ENCODE data around the gene UNC79.

The UNC79 gene

GRCh38 chr14:93690146-93690545, 259.4 kb downstream of the UNC79 start:
- Histone ChIP-seq H2AFZ (ENCODE audit: low read length) (no peak overlapping the region), H3K27me3 (ENCODE audit: control insufficient read depth in 3 of 3, insufficient read depth in 3 of 3, low read depth in 1 of 3, low read length in 3 of 3) (peaks cover 0 to 6% (median 0%) of the 10 kb centered on the region in 3 experiments), H3K14ac (ENCODE audit: low read length) (no peak overlapping the region), H3K4me1 (ENCODE audit: control insufficient read depth in 2 of 2, insufficient read depth in 1 of 2, low read depth in 1 of 2, low read length in 2 of 2) (peaks cover 0 to 35% of the 10 kb centered on the region in 2 donors), H2BK15ac (ENCODE audit: low read length) (no peak overlapping the region), H3K9me3 (replicated peaks in 1 of 2; ENCODE audit: control insufficient read depth in 2 of 2, insufficient read depth in 1 of 2, low read depth in 1 of 2, low read length in 2 of 2) (no peaks in the 10 kb centered on the region), H4K8ac (ENCODE audit: low read depth, low read length) (no peak overlapping the region), H2AK5ac (ENCODE audit: low read depth, low read length) (no peak overlapping the region), H3K9ac (ENCODE audit: low read depth, low read length, poor library complexity) (no peak overlapping the region), H3K18ac (ENCODE audit: low read length) (no peak overlapping the region), H3K36me3 (replicated peaks in 1 of 2; ENCODE audit: control insufficient read depth in 2 of 2, insufficient read depth in 2 of 2, low read length in 2 of 2) (no peaks in the 10 kb centered on the region), H4K91ac (ENCODE audit: low read depth, low read length, poor library complexity) (no peak overlapping the region), H2BK12ac (ENCODE audit: low read length) (no peak overlapping the region), H3K4me2 (ENCODE audit: insufficient read depth, low read length, poor library complexity, severe bottlenecking) (no peak overlapping the region), H3K4me3 (ENCODE audit: low read length in 2 of 2) (no peak overlapping the region), H3K23ac (ENCODE audit: low read depth, low read length, poor library complexity) (no peak overlapping the region), H2BK120ac (ENCODE audit: low read depth, low read length) (no peak overlapping the region), H3K4ac (ENCODE audit: low read length) (no peak overlapping the region), H3K79me1 (ENCODE audit: low read depth, low read length) (peaks cover 2% of the 10 kb centered on the region), H3K27ac (replicated peaks; ENCODE audit: low read length) (peak overlapping the region; percentile 65), H2BK5ac (ENCODE audit: low read length) (no peak overlapping the region)
- no CpG with 5 or more reads among the region's 6 CpGs for WGBS, 2 donors (ENCODE audit: extremely low coverage in 2 of 2, insufficient read length in 2 of 2, insufficient replicate concordance in 1 of 2)
- no peak for DNase-seq (ENCODE audit: low spot score)

- Histone ChIP-seq H3K14ac (ENCODE audit: low read length) (no peak overlapping the region), H3K9ac (ENCODE audit: low read depth, low read length, poor library complexity) (no peak overlapping the region), H3K23ac (ENCODE audit: low read depth, low read length, poor library complexity) (no peak overlapping the region), H3K4me3 (ENCODE audit: low read length in 2 of 2) (no peak overlapping the region), H4K8ac (ENCODE audit: low read depth, low read length) (no peak overlapping the region), H2AFZ (ENCODE audit: low read length) (no peak overlapping the region), H3K27me3 (ENCODE audit: control insufficient read depth in 3 of 3, insufficient read depth in 3 of 3, low read depth in 1 of 3, low read length in 3 of 3) (no peaks in the 10 kb centered on the region), H2BK12ac (ENCODE audit: low read length) (peak overlapping the region; percentile 67), H3K4me2 (ENCODE audit: insufficient read depth, low read length, poor library complexity, severe bottlenecking) (no peak overlapping the region), H3K4ac (ENCODE audit: low read length) (no peak overlapping the region), H3K4me1 (ENCODE audit: control insufficient read depth in 2 of 2, insufficient read depth in 1 of 2, low read depth in 1 of 2, low read length in 2 of 2) (peaks cover 0 to 31% of the 10 kb centered on the region in 2 donors), H2BK5ac (ENCODE audit: low read length) (no peak overlapping the region), H3K27ac (replicated peaks; ENCODE audit: low read length) (no peak overlapping the region), H3K18ac (ENCODE audit: low read length) (peak overlapping the region; percentile 55), H2AK5ac (ENCODE audit: low read depth, low read length) (no peak overlapping the region), H3K79me1 (ENCODE audit: low read depth, low read length) (peaks cover 2% of the 10 kb centered on the region), H3K9me3 (replicated peaks in 1 of 2; ENCODE audit: control insufficient read depth in 2 of 2, insufficient read depth in 1 of 2, low read depth in 1 of 2, low read length in 2 of 2) (no peaks in the 10 kb centered on the region), H2BK15ac (ENCODE audit: low read length) (no peak overlapping the region), H2BK120ac (ENCODE audit: low read depth, low read length) (no peak overlapping the region), H3K36me3 (replicated peaks in 1 of 2; ENCODE audit: control insufficient read depth in 2 of 2, insufficient read depth in 2 of 2, low read length in 2 of 2) (no peaks in the 10 kb centered on the region), H4K91ac (ENCODE audit: low read depth, low read length, poor library complexity) (peak overlapping the region; percentile 80)
- no CpG with 5 or more reads among the region's 16 CpGs for WGBS, 2 donors (ENCODE audit: extremely low coverage in 2 of 2, insufficient read length in 2 of 2, insufficient replicate concordance in 1 of 2)
- no peak for DNase-seq (ENCODE audit: low spot score)
Measured at GRCh38 chr14:93691042-93691780, 260.5 kb downstream of the UNC79 start.

- Histone ChIP-seq H3K36me3 (replicated peaks in 1 of 2; ENCODE audit: control insufficient read depth in 2 of 2, insufficient read depth in 2 of 2, low read length in 2 of 2) (no peaks in the 10 kb centered on the region), H3K14ac (ENCODE audit: low read length) (no peak overlapping the region), H2BK15ac (ENCODE audit: low read length) (no peak overlapping the region), H3K27me3 (ENCODE audit: control insufficient read depth in 3 of 3, insufficient read depth in 3 of 3, low read depth in 1 of 3, low read length in 3 of 3) (no peaks in the 10 kb centered on the region), H3K4ac (ENCODE audit: low read length) (no peak overlapping the region), H3K79me1 (ENCODE audit: low read depth, low read length) (peaks cover 2% of the 10 kb centered on the region), H3K9ac (ENCODE audit: low read depth, low read length, poor library complexity) (no peak overlapping the region), H3K23ac (ENCODE audit: low read depth, low read length, poor library complexity) (no peak overlapping the region), H3K4me3 (ENCODE audit: low read length in 2 of 2) (no peak overlapping the region), H3K4me1 (ENCODE audit: control insufficient read depth in 2 of 2, insufficient read depth in 1 of 2, low read depth in 1 of 2, low read length in 2 of 2) (peaks cover 0 to 14% of the 10 kb centered on the region in 2 donors), H2BK120ac (ENCODE audit: low read depth, low read length) (no peak overlapping the region), H3K27ac (replicated peaks; ENCODE audit: low read length) (peak overlapping the region; percentile 90), H3K9me3 (replicated peaks in 1 of 2; ENCODE audit: control insufficient read depth in 2 of 2, insufficient read depth in 1 of 2, low read depth in 1 of 2, low read length in 2 of 2) (no peaks in the 10 kb centered on the region), H2BK12ac (ENCODE audit: low read length) (no peak overlapping the region), H2AK5ac (ENCODE audit: low read depth, low read length) (no peak overlapping the region), H3K4me2 (ENCODE audit: insufficient read depth, low read length, poor library complexity, severe bottlenecking) (peak overlapping the region; percentile 28), H2BK5ac (ENCODE audit: low read length) (no peak overlapping the region), H4K8ac (ENCODE audit: low read depth, low read length) (no peak overlapping the region), H4K91ac (ENCODE audit: low read depth, low read length, poor library complexity) (no peak overlapping the region), H2AFZ (ENCODE audit: low read length) (peak overlapping the region; percentile 39), H3K18ac (ENCODE audit: low read length) (no peak overlapping the region)
- no CpG with 5 or more reads among the region's 6 CpGs for WGBS, 2 donors (ENCODE audit: extremely low coverage in 2 of 2, insufficient read length in 2 of 2, insufficient replicate concordance in 1 of 2)
- DNase-seq (ENCODE audit: low spot score) = peak; percentile 54
Measured at GRCh38 chr14:93693914-93694313, 263.2 kb downstream of the UNC79 start.

- Histone ChIP-seq H3K9me3 (replicated peaks in 1 of 2; ENCODE audit: control insufficient read depth in 2 of 2, insufficient read depth in 1 of 2, low read depth in 1 of 2, low read length in 2 of 2) (no peaks in the 10 kb centered on the region), H2BK12ac (ENCODE audit: low read length) (no peak overlapping the region), H3K4me1 (ENCODE audit: control insufficient read depth in 2 of 2, insufficient read depth in 1 of 2, low read depth in 1 of 2, low read length in 2 of 2) (peaks cover 0 to 3% of the 10 kb centered on the region in 2 donors), H3K27ac (replicated peaks; ENCODE audit: low read length) (no peak overlapping the region), H2BK5ac (ENCODE audit: low read length) (no peak overlapping the region), H2AFZ (ENCODE audit: low read length) (no peak overlapping the region), H3K4ac (ENCODE audit: low read length) (no peak overlapping the region), H3K79me1 (ENCODE audit: low read depth, low read length) (no peaks in the 10 kb centered on the region), H3K4me2 (ENCODE audit: insufficient read depth, low read length, poor library complexity, severe bottlenecking) (no peak overlapping the region), H3K23ac (ENCODE audit: low read depth, low read length, poor library complexity) (no peak overlapping the region), H3K9ac (ENCODE audit: low read depth, low read length, poor library complexity) (no peak overlapping the region), H4K8ac (ENCODE audit: low read depth, low read length) (no peak overlapping the region), H2AK5ac (ENCODE audit: low read depth, low read length) (no peak overlapping the region), H4K91ac (ENCODE audit: low read depth, low read length, poor library complexity) (no peak overlapping the region), H3K27me3 (ENCODE audit: control insufficient read depth in 3 of 3, insufficient read depth in 3 of 3, low read depth in 1 of 3, low read length in 3 of 3) (no peaks in the 10 kb centered on the region), H3K36me3 (replicated peaks in 1 of 2; ENCODE audit: control insufficient read depth in 2 of 2, insufficient read depth in 2 of 2, low read length in 2 of 2) (no peaks in the 10 kb centered on the region), H3K18ac (ENCODE audit: low read length) (no peak overlapping the region), H2BK120ac (ENCODE audit: low read depth, low read length) (no peak overlapping the region), H3K4me3 (ENCODE audit: low read length in 2 of 2) (no peak overlapping the region), H3K14ac (ENCODE audit: low read length) (no peak overlapping the region), H2BK15ac (ENCODE audit: low read length) (no peak overlapping the region)
- DNase-seq (ENCODE audit: low spot score) = no peak
Measured at GRCh38 chr14:93700928-93701327, 270.2 kb downstream of the UNC79 start.

Measured in neuronal stem cell (in vitro differentiated cells).